Hematopoietic multipotent progenitor cell treated with erythropoietin and hydrocortisone succinate and interleukin-3 and kit ligand, for 8 days (in vitro differentiated cells): ENCODE data around the gene ATP5PO.

Source experiments
- DNase-seq: peaks from one replicate; pipeline ENCODE4 v3.0.0-alpha.2; 2015

Gene ATP5PO, protein sequence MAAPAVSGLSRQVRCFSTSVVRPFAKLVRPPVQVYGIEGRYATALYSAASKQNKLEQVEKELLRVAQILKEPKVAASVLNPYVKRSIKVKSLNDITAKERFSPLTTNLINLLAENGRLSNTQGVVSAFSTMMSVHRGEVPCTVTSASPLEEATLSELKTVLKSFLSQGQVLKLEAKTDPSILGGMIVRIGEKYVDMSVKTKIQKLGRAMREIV

DNA sequence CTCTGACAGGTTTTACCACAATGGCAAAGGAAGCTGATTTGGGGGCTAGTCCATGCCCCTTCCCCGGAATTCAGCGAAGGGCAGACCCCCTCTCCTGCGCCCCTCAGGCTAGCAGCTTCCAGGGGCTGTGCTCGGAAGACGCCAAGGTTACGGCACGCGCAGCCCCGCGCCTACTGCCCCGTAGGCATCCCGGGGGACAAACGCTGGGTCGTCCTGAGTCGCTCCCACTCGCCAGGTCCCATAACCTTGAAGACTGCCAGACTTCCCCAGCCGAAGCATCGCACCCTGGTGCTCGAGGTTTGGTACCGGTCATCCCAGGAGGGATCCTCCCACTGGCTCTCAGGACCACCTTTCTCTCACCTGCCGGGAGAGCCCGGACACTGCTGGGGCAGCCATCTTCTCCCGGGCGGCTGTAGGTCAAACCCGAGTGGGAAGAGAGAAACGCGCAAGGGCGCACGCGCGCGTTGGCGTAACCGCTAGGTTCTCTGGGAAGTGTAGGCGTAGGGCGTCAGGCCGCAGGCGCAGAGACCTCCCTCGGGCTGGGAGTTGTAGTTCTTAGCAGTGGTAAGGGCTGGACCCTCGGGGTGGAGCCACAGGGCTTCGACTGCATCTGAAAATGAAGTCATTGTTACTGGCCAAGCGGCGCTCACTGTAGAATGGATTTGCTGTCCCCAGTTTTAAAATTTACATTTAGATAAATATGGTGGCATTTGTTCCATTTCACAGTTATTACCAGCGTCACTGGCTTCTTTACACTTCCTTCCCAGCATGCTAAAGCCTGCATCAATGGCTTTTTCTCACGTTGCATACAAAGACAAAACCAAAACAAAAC is at the start of gene ATP5PO:
ATP5PO (minus strand) TSS at position 437 of the 832 bp plus-strand sequence; CDS start at position 396, 41 bp downstream.
- peak; percentile 98 for DNase-seq

DNA sequence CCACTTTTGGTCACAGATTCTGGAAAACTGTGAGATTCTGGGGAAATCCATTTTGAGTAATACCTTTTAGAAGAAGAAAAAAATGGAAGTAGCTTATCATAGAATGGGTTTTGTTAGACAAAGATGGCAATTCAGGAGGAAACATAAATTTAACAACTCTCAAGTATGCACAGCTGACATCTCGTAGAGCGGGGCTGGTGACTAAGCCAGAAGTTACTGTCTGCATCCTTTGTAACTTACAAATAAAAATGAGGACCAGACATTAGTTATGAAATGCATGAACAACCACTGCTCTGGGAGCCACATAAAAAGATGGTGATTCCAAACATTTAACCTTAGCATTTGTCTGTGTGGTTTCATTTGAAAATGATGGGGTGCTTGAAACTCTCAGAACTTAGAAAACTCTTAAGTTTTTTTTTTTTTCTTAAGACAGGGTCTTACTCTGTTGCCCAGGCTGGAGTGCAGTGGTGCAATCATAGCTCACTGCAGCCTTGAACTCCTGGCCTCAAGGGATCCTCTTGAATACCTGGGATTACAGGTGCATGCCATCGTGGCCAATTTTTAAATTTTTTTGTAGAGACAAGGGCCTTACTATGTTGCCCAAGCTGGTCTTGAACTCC is 49.2 kb upstream of the ATP5PO start:
- DNase-seq: no peak

DNA sequence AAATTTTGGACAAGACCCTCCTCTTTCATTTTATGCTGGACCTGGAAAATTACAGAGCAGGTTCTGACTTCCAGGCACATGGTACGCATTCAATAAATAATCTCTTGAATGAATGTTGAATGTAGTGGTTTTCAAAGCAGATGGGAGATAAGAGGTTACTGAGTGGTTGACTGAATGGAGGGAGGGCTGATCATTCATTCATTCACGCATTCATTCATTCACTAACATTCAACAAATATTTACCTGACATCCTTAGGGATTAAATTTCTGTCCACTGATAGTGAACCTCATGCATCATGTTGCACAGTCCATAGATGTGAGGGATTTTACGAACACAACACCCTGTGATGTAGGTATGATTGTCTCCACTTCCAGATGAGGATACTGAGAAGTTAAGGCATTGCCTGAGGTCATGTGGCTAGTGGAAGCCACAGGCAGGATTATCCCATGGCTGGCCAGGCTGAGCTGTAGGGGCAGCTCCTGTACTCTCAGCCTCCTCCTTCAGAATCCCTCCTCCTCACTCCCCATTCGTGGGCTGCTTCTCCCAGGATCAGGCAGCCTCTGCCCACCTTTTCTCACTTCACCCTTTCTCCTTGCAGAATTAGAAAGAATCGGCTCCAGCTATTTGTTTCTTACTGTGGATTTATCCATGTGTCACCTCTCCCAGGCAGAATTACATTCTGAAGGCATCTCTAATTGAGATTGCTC is 48.4 kb upstream of the ATP5PO start:
- DNase-seq: no peak

DNA sequence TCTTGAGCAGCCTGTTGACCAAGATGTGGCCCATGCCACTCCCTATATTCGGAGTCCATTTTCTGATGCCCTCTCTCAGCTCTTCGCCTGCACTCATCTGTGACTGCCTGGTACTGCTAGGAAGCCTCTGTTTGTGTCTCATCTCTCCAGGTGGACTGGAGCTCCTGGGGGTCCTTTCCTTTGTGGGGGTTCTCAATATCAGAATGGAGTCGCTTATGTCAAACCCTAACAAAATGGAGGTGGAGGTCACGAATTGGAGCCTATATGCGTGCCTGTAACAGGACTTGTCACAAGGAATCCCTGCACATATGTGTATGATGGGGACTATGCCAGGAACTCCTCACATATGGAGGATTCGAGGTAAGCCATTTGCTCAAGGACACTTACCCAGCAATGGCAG is 46.7 kb upstream of the ATP5PO start:
- no peak for DNase-seq

DNA sequence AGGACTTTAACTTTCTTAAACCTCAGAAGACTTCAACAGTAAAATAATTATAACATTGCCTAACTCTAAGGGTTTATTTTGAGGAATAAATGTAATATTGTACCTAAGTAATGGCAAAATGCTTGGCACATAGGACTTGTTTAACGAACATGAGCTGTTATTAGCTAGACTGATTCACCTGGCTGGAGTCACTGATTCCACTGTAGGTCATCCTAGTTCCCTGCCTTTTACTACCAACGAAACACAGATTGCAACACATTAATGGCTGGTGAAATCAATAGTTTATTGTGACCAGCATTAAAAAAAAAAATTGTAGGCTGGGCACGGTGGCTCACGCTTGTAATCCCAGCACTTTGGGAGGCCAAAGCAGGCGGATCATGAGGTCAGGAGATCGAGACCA is 45.5 kb upstream of the ATP5PO start:
- no peak for DNase-seq

DNA sequence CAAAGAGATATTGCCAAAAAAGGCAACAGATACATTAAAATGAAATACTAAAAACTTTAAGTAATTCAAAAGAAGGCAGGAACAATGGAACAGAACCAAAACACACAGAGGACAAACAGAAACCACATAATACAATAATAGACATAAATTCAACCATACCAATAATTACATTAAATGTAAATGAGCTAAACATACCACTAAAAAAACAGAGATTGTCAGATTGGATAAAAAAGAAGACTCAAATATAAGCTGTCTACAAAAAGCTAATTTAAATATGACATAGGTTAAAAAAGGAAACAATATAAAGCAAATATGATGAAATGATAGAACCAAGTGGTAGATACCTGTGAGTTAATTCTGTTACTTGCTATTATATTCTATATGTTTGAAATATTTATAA is 44.1 kb upstream of the ATP5PO start:
- DNase-seq: no peak

DNA sequence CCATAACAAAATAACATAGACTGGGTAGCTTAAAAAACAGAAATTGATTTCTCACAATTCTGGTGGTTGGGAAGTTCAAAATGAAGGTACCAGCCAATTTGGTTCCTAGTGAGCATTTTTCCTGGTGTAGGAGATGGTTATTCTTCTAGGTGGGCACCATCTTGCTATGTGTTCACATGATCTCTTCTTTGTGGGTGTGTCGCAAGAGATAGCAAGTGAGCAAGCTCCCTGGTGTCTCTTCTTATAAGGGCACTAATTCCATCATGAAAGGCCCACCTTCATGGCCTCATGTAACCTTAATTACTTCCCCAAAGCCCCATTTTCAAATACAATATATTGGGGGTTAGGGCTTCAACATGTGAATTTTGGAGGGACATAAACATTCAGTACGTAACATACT is 38.8 kb upstream of the ATP5PO start:
- DNase-seq: no peak

DNA sequence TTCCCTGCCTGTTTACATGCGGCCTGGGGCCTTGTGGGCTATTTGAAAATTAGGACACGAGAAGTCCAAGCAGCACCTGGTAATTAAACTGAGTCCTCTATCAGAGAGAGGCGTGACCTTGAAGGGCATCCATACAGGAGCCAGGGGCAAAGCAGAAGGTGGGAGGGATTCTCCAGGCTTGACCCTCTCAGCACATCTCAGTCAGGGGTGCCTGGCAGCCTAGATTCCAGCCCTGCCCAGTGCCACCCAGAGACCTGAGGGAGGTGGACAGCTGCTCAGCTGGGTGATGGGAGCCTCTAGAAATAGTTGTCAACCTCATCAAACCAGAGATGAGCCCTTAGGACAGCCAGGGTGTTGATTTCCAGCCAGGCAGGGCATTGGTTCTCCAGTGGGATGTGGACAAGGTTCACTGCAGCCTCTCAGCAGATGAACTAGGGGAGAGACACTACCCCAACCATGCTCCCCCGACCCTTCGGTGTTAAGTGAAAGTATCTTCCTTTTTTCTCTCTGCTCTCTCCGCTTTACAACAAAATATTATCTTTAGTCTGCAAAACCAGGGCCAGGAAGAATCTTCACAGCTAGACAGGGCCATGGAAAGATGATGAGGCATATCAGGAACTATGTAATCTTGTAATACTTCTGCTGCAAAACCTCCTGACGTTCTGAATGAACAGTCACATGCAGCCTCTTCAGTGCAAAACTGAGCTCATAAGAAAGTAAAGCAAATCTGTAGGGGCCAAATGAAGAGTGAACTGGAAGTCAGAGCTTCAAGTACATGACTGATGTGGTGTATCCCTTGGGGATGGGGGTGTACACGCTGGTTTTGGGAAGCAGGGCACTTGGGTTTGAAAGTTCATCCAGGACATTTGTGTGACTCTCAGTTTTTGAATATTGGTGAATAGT is 35.9 kb upstream of the ATP5PO start:
- no peak for DNase-seq

DNA sequence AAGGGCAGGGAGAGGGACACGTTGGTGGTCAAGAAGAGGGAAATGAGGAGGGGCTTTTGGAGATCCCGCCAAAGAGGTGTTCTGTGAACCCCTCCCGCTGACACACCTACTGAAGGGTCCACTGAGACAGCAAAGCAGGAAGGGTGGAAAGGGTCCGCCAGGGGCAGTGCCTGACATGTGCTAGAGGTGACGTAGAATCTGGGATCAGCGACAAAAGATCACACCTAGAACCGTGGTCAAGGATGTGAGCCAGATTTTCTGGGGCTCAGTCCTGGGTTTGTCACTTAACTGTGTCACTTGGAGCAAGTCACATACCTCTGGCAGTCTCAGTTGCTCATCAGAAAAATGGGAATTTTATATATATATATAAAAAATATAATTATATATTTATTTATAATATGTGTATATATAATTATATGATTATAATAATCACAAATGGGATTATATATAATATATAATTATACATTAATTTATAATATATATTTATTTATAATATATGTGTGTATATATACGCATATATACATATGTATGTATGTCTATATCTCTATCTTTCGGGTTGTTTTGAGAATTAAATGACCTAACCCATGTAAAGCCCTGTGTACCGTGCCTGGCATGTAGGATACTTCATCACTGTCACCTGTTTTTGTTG is 35.0 kb upstream of the ATP5PO start:
- DNase-seq: no peak

DNA sequence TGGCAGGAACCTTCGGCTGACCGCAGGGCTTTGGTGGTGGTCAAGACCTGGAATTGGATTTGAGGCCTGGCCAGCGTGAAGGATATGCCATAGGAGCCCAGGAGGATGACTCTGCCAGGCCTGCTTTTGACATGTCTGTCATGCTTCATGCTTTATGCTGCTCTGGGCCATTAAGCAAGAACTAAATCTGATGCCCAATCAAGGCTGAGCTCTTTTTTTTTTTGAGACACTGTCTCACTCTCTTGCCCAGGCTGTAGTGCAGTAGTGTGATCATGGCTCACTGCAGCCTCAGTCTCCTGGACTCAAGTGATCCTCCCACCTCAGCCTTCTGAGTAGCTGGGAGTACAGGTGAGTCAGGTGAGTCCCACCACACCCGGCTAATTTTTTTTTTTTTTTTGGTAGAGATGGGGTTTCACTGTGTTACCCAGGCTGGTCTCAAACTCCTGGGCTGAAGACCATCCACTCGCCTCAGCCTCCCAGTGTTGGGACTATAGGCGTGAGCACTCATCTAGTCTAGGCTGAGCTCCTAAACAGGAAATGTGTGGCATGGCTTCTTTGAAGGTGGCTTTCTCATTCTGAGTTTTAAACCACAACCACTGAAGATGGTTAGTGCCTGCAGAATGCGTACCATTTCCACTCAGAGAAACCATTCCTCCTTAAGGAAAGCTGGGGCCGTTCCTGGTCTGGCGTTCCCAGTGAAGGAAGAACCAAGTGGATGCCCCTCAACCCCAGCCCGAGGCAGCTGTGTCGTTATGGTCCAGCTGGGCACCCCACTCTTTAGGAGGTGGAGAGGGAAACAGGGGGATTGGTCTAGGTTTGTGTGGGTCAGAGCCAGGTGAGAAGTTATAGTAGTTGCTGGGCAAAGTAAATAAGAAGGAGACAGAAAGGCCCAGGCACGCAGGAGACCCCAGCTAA is 34.2 kb upstream of the ATP5PO start:
- DNase-seq: no peak

DNA sequence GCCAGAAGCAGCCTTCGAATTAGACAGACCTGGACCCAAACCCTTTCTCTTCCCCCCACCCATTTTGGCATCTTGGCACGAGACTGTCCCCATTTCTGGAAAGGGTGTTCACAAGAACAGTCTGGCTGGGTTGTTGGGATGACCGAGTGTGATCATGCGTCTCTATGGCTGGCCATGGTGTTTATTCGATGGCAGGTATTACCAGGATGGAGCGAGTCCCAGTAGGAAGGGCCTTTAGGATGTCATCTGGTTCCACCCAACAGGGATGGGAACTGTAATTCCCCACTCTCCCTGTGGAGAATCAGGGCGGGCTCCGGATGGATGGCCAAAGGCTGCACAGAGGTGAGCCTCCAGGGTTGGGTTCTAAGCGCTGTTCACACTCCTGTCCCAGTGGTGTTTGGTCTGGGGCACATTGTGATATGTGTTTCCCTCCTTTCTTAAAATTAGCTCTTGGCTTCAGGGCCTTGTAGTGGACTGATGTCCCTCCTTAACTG is 33.4 kb upstream of the ATP5PO start:
- no peak for DNase-seq

DNA sequence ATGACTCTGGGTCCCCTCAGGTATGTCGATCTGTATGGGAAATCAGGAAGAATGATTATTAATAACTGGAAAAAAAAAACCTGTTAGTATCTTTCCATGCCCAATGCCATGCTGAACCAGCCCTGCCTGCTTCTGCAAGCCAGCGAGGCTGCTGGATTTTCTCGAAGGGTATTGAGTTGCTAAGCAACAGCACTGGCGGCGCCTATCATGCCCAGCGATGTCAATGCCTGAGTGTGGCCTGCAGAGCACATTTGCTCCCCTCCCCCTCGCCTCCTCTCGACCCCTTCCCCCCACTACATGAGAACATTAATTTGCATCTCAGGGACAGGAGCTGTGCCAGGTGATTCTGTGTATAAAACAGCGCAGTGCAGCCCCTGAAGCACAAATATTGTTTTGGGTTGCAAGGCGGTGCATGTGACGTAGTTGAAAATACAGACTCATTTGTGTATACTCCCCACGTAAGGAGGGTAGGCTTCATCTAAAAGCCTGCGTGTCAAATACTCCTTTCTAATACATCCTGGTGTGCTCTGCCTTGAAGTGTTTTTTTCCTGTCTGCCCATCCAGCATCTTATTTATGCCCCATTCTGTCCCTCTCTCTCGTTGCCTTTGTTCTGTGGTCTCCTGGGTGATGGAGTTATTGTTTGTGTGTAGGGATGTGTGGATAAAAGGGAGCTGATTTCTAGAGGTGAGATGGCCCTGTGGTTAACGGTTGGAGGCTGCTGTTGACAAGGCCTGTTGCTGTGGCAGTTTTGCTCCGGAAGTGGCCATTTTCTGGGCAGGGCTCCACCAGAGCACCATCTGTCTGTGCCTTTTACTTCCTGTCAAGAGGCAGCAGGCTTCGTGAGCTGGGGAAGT is 32.7 kb upstream of the ATP5PO start:
- peak; percentile 55 for DNase-seq

DNA sequence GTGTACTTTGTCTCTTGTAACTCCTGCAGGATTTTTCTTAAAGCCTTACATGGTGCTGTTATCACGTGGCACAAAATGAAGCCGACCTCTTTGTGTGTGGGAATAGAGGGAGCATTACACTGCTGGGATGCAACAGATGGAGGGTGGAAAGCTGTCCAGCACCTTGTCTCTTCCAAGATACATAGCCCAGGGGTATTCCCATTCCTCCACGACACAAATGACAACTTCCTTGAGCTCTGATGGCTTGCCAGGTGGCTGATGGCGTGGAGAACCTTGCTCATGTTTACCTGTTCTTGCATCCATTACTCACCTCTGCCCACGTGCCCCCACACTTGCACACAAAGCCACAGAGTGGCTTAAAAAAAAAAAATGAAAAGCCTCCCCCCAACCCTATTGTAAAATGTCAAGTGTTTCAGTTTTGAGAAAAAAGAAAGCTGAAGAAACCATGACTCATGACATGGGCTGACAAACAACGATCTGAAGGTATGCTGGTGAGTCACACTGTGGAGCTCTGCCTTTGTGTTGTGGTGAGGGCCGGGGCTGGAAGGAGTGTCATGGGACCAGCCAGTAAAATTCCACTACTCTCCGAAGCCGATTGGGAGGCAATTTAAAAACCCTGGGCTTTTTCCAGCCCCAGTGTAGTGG is 32.0 kb upstream of the ATP5PO start:
- peak; percentile 84 for DNase-seq

DNA sequence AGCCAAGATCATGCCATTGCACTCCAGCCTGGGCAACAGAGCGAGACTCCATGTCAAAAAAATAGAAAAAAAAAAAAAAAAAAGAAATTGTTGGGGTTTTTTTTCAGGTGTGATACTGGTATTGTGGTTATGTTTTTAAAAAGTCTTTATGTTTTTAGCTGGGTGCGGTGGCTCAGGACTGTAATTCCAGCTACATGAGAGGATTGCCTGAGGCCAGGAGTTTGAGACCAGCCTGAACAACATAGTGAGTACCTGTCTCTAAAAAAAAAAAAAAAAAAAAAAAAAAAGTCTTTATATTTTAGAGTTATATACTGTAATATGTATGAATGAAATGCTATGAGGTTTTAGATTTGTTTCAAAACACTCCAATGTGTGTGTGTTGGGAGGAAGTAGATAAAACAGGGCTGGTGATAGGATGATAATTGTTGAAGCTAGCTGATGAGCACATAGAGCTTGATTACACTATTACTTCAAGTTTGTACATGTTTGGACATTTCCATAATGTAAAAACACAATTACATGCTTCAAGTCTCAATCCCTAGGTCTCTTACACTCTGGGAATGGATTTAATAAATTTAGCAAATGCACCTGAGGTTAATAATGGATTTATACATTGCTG is 30.2 kb upstream of the ATP5PO start:
- peak; percentile 75 for DNase-seq

DNA sequence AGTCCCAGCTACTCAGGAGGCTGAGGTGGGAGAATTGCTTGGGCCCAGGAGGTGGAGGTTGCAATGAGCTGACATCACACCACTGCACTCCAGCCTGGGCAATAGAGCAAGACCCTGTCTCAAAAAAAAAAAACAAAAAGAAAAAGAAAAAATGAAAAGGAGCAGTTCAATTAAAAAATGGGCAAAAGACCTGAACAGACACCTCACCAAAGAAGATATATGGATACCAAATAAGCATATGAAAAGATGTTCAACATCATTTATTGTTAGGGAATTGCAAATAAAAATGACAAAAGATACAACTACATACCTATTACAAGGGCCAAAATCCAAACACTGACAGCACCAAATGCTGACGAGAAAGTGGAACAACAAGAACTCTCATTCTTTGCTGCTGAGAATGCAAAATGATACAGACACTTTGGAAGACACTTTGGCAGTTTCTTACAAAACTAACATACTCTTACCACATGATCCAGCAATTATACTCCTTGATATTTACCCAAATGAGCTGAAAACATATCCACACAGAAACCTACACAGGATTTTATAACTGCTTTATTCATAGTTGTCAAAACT is 28.7 kb upstream of the ATP5PO start:
- no peak for DNase-seq

DNA sequence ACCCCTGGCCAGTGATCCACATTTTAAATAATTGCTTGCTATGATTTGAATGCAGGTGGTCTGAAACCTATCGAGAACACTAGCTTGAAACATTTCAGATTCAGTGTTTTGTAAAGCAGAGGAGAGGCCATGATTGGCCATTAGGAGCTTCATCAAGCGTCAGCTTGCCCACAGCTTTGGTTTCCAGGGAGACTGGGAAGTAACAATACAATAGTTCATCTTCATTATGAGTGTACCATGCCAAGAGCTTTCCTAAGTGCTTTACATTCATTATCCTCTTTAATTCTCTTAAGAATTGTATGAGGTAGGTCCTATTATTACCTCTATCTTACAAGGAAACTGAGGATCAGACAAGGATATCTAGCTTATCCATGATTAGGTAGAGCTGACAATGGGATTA is 27.7 kb upstream of the ATP5PO start:
- DNase-seq: no peak

DNA sequence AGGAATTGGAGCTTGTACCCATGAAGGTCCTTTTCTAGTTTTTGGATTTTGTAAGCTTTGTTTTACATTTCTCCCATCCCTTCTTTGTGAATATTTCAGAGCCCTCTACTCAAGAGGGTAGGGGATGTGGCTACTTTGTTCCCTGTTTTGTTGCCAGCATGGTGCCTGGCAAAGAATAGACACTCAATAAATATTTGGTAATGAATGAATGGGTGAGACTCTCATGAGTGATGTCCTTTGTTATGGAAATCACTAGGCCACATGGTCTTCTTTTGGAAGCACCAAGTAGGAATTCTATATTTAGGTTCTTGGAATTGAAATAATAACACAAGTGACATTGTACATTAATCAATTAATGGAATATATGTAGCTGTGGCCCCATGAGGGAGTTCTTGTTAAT is 26.8 kb upstream of the ATP5PO start:
- DNase-seq: no peak

DNA sequence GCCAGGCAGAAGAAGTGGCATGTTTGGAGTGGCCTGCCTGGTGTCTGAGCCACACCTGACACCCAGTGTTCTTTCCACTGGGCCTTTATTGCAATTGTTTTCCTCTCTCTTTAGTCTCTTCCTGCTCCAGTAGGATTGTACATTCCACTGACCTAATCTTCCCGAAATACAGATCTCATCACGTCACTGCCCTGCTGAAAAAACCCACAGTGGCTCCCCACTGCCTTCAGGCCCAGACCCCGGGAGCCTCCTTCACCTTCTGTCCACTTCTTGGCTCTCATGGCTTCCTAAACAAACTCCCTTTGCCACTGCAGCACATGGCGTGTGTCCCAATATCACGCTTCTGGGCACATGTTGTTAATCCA is 25.3 kb upstream of the ATP5PO start:
- no peak for DNase-seq
